CD4-positive, CD25-positive, alpha-beta regulatory T cell (primary cell): Measurements from ENCODE around the gene GIMAP8. TPM values are rescaled to one million over a fixed set of nuclear protein-coding genes. Genes with fewer than 3 reads are reported as not detected.

Experiments
- ATAC-seq, 2 donors: fragments of 150-1000 bp; cut with Tn5 transposase; one replicate each; pipeline ENCODE4 v1.10.0; 2021; ENCODE audit warnings: low read depth in 2 of 2, moderate number of reproducible peaks in 2 of 2, moderate library complexity in 1 of 2
- DNase-seq, 3 donors: peaks; one replicate each; pipeline versions ENCODE4 v3.0.0 to v3.0.0-alpha.2; 2012 to 2022; ENCODE audit warnings: mixed read lengths in 1 of 3
- H3K27ac ChIP-seq: one replicate; pipeline ENCODE4 v1.7.0; 2013; ENCODE audit warnings: mild to moderate bottlenecking, low read length; ENCODE audit not compliant: insufficient read depth, poor library complexity, severe bottlenecking
- H3K27me3 ChIP-seq: one replicate; pipeline ENCODE4 v1.7.0; 2013; ENCODE audit warnings: low read length; ENCODE audit not compliant: control insufficient read depth, insufficient read depth
- H3K36me3 ChIP-seq: one replicate; pipeline ENCODE4 v1.7.0; 2013; ENCODE audit warnings: mild to moderate bottlenecking, low read length, moderate library complexity; ENCODE audit not compliant: control insufficient read depth, insufficient read depth
- H3K4me1 ChIP-seq: 2 replicates; pipeline ENCODE4 v1.7.0; 2013; ENCODE audit warnings: mild to moderate bottlenecking, low read length; ENCODE audit not compliant: insufficient read depth, control insufficient read depth, poor library complexity, severe bottlenecking
- H3K4me3 ChIP-seq: one replicate; pipeline ENCODE4 v1.7.0; 2013; ENCODE audit warnings: low read depth, mild to moderate bottlenecking, low read length, moderate library complexity
- H3K9me3 ChIP-seq, 2 experiments: 1 replicate in 1 of 2; 2 replicates in 1 of 2; pipeline ENCODE4 v1.7.0; 2013; ENCODE audit warnings: low read length in 2 of 2, mild to moderate bottlenecking in 1 of 2, moderate library complexity in 1 of 2; ENCODE audit not compliant: control insufficient read depth in 2 of 2
- H3K27ac Mint-ChIP-seq, 3 donors: one replicate each; pipeline ENCODE4 v1.8.0; 2020 to 2022; ENCODE audit warnings: mild to moderate bottlenecking in 3 of 3, mixed read lengths in 3 of 3, moderate library complexity in 2 of 3
- H3K27me3 Mint-ChIP-seq: one replicate; pipeline ENCODE4 v1.8.0; 2022; ENCODE audit warnings: mild to moderate bottlenecking, mixed read lengths
- H3K36me3 Mint-ChIP-seq: one replicate; pipeline ENCODE4 v1.8.0; 2020; ENCODE audit warnings: mixed read lengths
- H3K4me1 Mint-ChIP-seq, 4 donors: one replicate each; pipeline ENCODE4 v1.8.0; 2020 to 2022; ENCODE audit warnings: mixed read lengths in 4 of 4, mild to moderate bottlenecking in 1 of 4
- H3K4me3 Mint-ChIP-seq, 4 donors: one replicate each; pipeline ENCODE4 v1.8.0; 2020 to 2022; ENCODE audit warnings: mild to moderate bottlenecking in 4 of 4, mixed read lengths in 4 of 4, moderate library complexity in 3 of 4
- H3K9me3 Mint-ChIP-seq, 7 donors: one replicate each; pipeline ENCODE4 v1.8.0; 2020 to 2022; ENCODE audit warnings: mixed read lengths in 7 of 7, mild to moderate bottlenecking in 3 of 7, moderate library complexity in 2 of 7
- polyA plus RNA-seq, 4 donors: library from polyadenylated mRNA; unstranded; fragments of 300-500 nt; fragmentation: Illumina TruSeq; gene quantifications; one replicate each; pipeline ENCODE4 v1.2.3, GENCODE V29; 2021
- total RNA-seq: library from RNA; stranded (reverse); gene quantifications from one replicate; pipeline ENCODE4 v1.2.3, GENCODE V29; 2022

The GIMAP8 gene
- total and polyA plus RNA-seq, 5 donors from 2014 or later = 8.0 to 30.8 (median 15.1) TPM

DNA sequence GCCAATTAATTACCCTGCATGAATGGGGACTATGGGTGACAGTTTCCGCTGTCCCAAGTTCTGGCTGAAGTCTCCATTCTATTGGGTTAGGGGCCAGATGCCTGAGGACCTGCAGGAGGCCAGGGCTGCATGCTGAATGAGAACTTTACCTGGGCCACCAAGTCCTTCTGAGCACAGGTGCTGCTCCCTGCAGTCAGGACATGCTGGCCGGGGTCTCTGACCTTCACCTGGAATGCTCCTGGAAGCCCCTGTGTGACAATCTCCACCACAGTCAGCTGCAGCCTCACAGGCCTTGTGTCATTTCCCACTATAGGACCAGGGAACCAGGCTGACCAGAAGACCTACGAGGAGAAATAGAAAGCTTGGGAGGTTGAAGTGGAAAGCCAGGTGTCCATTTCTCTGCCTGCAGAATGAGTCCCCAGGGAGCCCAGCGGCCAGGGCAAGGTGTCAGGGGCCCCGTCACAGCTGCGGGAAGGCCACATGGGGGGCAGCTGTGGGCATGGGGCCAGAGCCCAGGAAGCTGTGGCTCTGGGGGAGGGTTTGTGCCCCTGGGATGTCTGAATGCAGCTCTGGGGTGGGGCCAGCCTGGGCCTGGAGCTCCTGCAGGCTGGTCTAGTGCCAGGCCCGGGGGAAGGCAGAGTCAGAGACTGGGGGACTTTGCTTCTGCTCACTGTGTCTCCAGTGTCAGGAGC lies 5.6 kb upstream of the GIMAP8 start:
- Mint-ChIP-seq H3K27ac (no peak overlapping the region), H3K4me3 (no peak overlapping the region), H3K4me1 (peaks cover 5 to 38% (median 20%) of the 10 kb centered on the region in 4 donors), H3K27me3 (no peaks in the 10 kb centered on the region), H3K36me3 (peaks cover 3% of the 10 kb centered on the region), H3K9me3 (peaks cover 0 to 9% (median 1%) of the 10 kb centered on the region in 7 donors)
- peaks cover 17% of the 10 kb centered on the region for H3K4me1 ChIP-seq
- H3K4me3 ChIP-seq = no peak overlapping the region
- no peak for ATAC-seq
- peaks cover 7 to 10% of the 10 kb centered on the region in 2 experiments for H3K9me3 ChIP-seq
- no peaks in the 10 kb centered on the region for H3K36me3 ChIP-seq
- DNase-seq = no peak
- H3K27ac ChIP-seq = no peak overlapping the region
- H3K27me3 ChIP-seq = no peaks in the 10 kb centered on the region

DNA sequence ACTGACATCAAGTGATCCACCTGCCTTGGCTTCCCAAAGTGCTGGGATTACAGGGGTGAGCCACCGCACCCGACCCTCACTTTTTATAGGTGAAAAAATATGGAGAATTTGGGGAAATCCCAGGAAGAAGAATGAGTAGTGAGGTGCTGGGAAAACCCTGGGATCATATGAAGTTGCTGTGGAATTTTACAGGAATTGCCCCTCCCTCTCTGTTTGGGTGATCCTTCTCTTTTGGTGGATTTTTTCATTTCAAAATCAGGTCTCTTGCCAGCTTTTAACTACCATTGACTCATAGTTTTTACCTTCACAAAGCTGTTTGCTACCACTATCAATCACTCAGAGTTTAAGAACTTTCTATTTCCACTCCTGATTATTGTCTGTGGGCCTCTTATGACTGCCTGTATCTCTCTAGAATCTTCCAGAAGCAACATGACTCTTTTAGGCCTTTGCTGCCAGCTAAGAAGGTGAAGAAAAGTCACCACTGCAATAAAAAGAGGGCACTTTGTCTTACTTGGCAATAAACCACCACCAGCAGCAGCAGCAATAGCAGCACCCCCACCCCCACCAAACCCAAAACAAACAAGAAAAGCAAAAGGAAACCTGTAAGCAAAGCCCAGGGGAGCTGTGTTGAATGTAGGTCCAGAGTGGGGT lies 4.0 kb upstream of the GIMAP8 start:
- peaks cover 0 to 7% (median 0%) of the 10 kb centered on the region in 7 donors for H3K9me3 Mint-ChIP-seq
- Histone ChIP-seq H3K9me3 (peaks cover 4 to 9% of the 10 kb centered on the region in 2 experiments), H3K36me3 (no peaks in the 10 kb centered on the region), H3K4me3 (no peak overlapping the region), H3K27me3 (no peaks in the 10 kb centered on the region), H3K27ac (no peak overlapping the region), H3K4me1 (peaks cover 33% of the 10 kb centered on the region)
- H3K4me1 Mint-ChIP-seq = peaks cover 5 to 44% (median 22%) of the 10 kb centered on the region in 4 donors
- no peak for ATAC-seq
- H3K27me3 Mint-ChIP-seq = no peaks in the 10 kb centered on the region
- no peak overlapping the region for H3K4me3 Mint-ChIP-seq
- no peak overlapping the region for H3K27ac Mint-ChIP-seq
- peaks cover 3% of the 10 kb centered on the region for H3K36me3 Mint-ChIP-seq
- peak in 1 of 3 donors; percentile 20 for DNase-seq

DNA sequence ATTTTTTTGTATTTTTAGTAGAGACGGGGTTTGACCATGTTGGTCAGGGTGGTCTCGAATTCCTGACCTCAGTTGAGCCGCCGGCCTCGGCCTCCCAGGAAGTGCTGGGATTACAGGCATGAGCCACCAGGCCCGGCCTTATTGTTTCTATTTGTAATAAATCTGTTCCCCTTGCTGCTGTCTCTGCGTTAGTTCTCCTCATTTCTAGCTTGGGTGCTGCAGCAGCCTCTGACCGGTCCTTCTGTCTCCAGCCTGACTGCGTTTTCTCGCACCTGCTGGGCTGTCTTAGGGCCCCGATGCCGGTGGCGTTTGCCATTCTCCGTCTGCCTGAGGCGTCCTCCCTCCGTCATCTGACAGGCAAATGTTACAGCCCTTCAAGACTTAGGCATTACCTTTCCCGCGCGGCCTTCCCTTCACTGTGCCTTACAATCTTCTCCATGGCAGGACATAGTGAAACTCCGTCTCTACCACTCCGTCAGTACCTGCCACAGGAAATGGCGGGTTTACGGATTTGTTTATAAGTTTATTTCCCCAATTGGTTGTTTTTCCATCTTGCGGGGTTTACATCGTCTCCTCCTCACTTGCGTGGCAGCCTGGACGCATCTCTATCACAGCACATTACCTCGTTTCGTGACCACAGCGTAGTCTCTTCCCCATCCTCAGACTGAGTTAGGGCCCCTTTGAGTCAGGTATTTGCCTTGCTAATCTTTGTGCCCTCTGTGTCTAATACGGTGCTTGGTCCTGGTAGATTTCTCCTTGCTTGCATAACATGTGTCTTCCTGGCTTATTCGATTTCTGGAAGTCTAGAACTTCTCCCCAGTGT lies 2.3 kb upstream of the GIMAP8 start:
- peak overlapping the region; percentile 77 to 99 (median 96) for H3K4me3 Mint-ChIP-seq
- peaks cover 5 to 46% (median 29%) of the 10 kb centered on the region in 4 donors for H3K4me1 Mint-ChIP-seq
- Histone ChIP-seq H3K27me3 (no peaks in the 10 kb centered on the region), H3K27ac (peak overlapping the region; percentile 78), H3K36me3 (no peaks in the 10 kb centered on the region), H3K9me3 (no peaks in the 10 kb centered on the region), H3K4me3 (peak overlapping the region; percentile 77), H3K4me1 (peaks cover 43% of the 10 kb centered on the region)
- H3K9me3 Mint-ChIP-seq = no peaks in the 10 kb centered on the region
- peak in 1 of 2 donors; percentile 2 for ATAC-seq
- H3K27me3 Mint-ChIP-seq = no peaks in the 10 kb centered on the region
- peaks cover under 1% of the 10 kb centered on the region for H3K36me3 Mint-ChIP-seq
- peak overlapping the region; percentile 86 to 99 (median 95) for H3K27ac Mint-ChIP-seq
- no peak for DNase-seq

DNA sequence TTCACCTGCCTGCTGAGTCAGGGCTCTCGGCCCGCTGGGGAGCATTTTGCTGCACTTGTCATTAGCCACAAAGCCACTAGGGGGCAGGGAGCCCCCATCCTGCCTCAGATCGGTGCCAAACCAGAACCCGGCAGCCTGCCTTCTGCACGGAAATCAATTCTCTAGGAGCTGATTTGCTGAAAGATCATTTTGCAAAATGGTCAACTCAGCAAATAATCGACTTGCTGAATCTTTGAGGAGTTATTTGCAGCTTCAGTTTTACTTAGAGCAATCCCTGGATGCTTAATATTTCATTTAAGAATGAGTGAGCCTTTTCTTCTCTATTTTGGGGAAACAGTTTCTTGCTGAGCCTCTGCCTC lies 1.7 kb upstream of the GIMAP8 start:
- Mint-ChIP-seq H3K27ac (peak overlapping the region; percentile 86 to 99 (median 95)), H3K9me3 (no peaks in the 10 kb centered on the region), H3K4me1 (peaks cover 5 to 52% (median 34%) of the 10 kb centered on the region in 4 donors), H3K27me3 (no peaks in the 10 kb centered on the region), H3K4me3 (peak overlapping the region; percentile 77 to 99 (median 96)), H3K36me3 (peaks cover 7% of the 10 kb centered on the region)
- peak; percentile 55 to 64 for ATAC-seq
- peak; percentile 73 to 92 (median 89) for DNase-seq
- Histone ChIP-seq H3K9me3 (no peaks in the 10 kb centered on the region), H3K4me3 (peak overlapping the region; percentile 77), H3K27ac (peak overlapping the region; percentile 78), H3K36me3 (no peaks in the 10 kb centered on the region), H3K27me3 (no peaks in the 10 kb centered on the region), H3K4me1 (peaks cover 49% of the 10 kb centered on the region)

DNA sequence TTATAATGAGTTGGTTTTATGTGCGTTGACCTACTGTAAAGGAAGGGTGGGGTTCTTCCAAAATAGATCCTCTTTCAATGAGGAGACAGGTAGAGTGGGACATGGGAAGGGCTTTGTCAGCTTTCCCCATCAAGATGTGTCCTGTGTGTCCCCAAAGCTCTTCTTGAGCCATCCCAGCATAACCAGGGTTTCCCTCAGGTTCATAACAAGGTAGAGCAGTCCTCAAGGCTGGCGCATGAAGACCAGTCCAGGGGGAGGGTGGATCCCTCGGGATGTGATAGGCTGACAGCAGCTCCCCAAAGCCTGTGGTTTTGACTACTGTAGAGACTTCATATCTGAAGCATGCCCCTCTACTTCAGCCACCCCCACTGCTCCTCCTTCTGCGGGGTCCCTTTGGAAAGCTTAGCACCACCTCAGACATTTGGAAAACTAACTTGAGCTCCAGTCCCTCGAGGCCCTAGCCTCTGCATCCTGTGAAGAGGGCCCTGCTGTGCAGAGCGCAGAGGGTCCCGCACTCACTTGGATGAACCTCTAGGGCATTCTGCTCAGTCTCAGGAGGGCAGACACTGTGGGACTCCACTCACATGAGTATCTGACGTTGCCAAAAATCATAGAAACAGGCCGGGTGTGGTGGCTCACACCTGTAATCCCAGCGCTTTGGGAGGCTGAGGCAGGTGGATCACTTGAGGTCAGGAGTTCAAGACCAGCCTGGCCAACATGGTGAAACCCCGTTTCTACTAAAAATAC lies 1.1 kb upstream of the GIMAP8 start:
- H3K4me3 Mint-ChIP-seq = peak overlapping the region; percentile 96 to 99 (median 97)
- no peak for ATAC-seq
- Histone ChIP-seq H3K9me3 (no peaks in the 10 kb centered on the region), H3K27ac (peak overlapping the region; percentile 78), H3K4me1 (peaks cover 55% of the 10 kb centered on the region), H3K36me3 (no peaks in the 10 kb centered on the region), H3K4me3 (peak overlapping the region; percentile 77), H3K27me3 (no peaks in the 10 kb centered on the region)
- peak in 1 of 3 donors; percentile 16 for DNase-seq
- no peaks in the 10 kb centered on the region for H3K9me3 Mint-ChIP-seq
- H3K27me3 Mint-ChIP-seq = no peaks in the 10 kb centered on the region
- peaks cover 13% of the 10 kb centered on the region for H3K36me3 Mint-ChIP-seq
- peak overlapping the region; percentile 86 to 99 (median 95) for H3K27ac Mint-ChIP-seq
- H3K4me1 Mint-ChIP-seq = peaks cover 5 to 58% (median 40%) of the 10 kb centered on the region in 4 donors

DNA sequence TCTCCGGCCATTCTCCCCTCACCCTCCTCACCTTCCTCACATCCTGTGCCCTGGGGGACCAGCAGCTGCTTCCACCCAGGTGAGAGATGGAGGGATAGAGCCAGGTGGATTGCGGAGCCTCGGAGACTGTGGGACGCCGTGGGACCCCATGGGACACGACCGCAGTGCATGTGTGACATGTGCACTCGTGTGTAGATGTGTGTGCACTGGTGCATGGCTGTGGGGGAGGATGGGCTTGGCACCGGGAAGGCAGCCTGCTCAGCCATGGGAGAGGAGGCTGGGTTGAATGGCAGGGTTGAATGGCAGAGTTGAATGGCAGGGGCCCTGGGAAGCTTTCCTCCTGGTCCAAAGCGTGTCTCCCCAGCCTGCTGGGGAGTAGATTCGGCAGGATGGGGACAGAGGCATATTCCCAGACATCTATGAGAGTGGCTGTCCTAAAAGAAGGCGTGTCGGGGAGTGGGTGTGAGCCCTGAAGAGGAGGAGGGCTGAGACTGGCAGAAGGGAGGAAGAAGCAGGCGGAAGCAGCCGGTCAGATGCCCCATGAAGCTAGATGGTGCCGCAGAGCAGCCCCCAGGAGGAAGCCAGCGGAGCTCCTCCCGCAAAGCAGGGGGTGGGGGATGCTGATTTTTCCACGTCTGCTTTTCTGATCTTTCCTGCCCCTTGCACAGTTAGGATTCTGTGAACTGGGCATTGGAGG lies 815 bp downstream of the GIMAP8 start:
- Histone ChIP-seq H3K36me3 (peaks cover 5% of the 10 kb centered on the region), H3K4me3 (peak overlapping the region; percentile 99), H3K9me3 (peaks cover 0 to 8% of the 10 kb centered on the region in 2 experiments), H3K27ac (peak overlapping the region; percentile 78), H3K27me3 (no peaks in the 10 kb centered on the region), H3K4me1 (peaks cover 58% of the 10 kb centered on the region)
- H3K9me3 Mint-ChIP-seq = peaks cover 0 to 9% (median under 1%) of the 10 kb centered on the region in 7 donors
- peak overlapping the region; percentile 86 to 99 (median 95) for H3K27ac Mint-ChIP-seq
- peaks cover 26% of the 10 kb centered on the region for H3K36me3 Mint-ChIP-seq
- peak overlapping the region; percentile 96 to 99 (median 97) for H3K4me3 Mint-ChIP-seq
- DNase-seq (peak; percentile 27 to 82 (median 64)), ATAC-seq (peak; percentile 61 to 63)
- peaks cover 5 to 74% (median 51%) of the 10 kb centered on the region in 4 donors for H3K4me1 Mint-ChIP-seq
- H3K27me3 Mint-ChIP-seq = no peaks in the 10 kb centered on the region
